HEK293 (cell line): ENCODE data around the gene CCDC92.

Experiments
- SP2 ChIP-seq: fragments of 450-650 bp; formaldehyde crosslinking; IDR thresholded peaks from 2 replicates; pipeline ENCODE4 v1.5.1; 2016; ENCODE audit warnings: missing biosample characterization, missing genetic modification characterization
- YY1 ChIP-seq: fragments of 450-650 bp; formaldehyde crosslinking; IDR thresholded peaks from 2 replicates; pipeline ENCODE4 v1.5.1; 2018; ENCODE audit warnings: missing biosample characterization, missing genetic modification characterization
- ZNF146 ChIP-seq: fragments of 450-650 bp; formaldehyde crosslinking; IDR thresholded peaks from 2 replicates; pipeline ENCODE4 v1.5.1; 2016; ENCODE audit warnings: missing biosample characterization, missing genetic modification characterization
- ZNF155 ChIP-seq: fragments of 450-650 bp; formaldehyde crosslinking; IDR thresholded peaks from 2 replicates; pipeline ENCODE4 v1.5.1; 2016; ENCODE audit warnings: missing biosample characterization, missing genetic modification characterization
- ZNF157 ChIP-seq: fragments of 450-650 bp; formaldehyde crosslinking; IDR thresholded peaks from 2 replicates; pipeline ENCODE4 v1.5.1; 2016; ENCODE audit warnings: missing biosample characterization, missing genetic modification characterization
- ZNF184 ChIP-seq: fragments of 450-650 bp; IDR thresholded peaks from 2 replicates; pipeline ENCODE4 v1.5.1; 2018; ENCODE audit warnings: missing biosample characterization, mild to moderate bottlenecking, missing genetic modification characterization
- ZNF549 ChIP-seq: fragments of 450-650 bp; IDR thresholded peaks from 2 replicates; pipeline ENCODE4 v1.5.1; 2018; ENCODE audit warnings: missing biosample characterization, missing genetic modification characterization, mild to moderate bottlenecking, inconsistent platforms, moderate library complexity
- ZNF701 ChIP-seq: fragments of 450-650 bp; formaldehyde crosslinking; IDR thresholded peaks from 2 replicates; pipeline ENCODE4 v1.5.1; 2016; ENCODE audit warnings: missing biosample characterization, missing genetic modification characterization
- ZNF707 ChIP-seq: fragments of 450-650 bp; formaldehyde crosslinking; IDR thresholded peaks from 2 replicates; pipeline ENCODE4 v1.5.1; 2016; ENCODE audit warnings: missing biosample characterization, missing genetic modification characterization
- TF ChIP-seq, protein P1 (sequence below): fragments of 450-650 bp; formaldehyde crosslinking; IDR thresholded peaks from 2 replicates; pipeline ENCODE4 v1.5.1; 2016; ENCODE audit warnings: missing biosample characterization, missing genetic modification characterization
- TF ChIP-seq, protein P2 (sequence below): fragments of 450-650 bp; formaldehyde crosslinking; IDR thresholded peaks from 2 replicates; pipeline ENCODE4 v1.5.1; 2016; ENCODE audit warnings: missing biosample characterization, missing genetic modification characterization
- TF ChIP-seq, protein P3 (sequence below): fragments of 450-650 bp; formaldehyde crosslinking; IDR thresholded peaks from 2 replicates; pipeline ENCODE4 v1.5.1; 2016; ENCODE audit warnings: missing biosample characterization, missing genetic modification characterization
- TF ChIP-seq, protein P4 (sequence below): fragments of 450-650 bp; formaldehyde crosslinking; IDR thresholded peaks from 2 replicates; pipeline ENCODE4 v1.5.1; 2017; ENCODE audit warnings: missing biosample characterization, mild to moderate bottlenecking, missing genetic modification characterization, moderate library complexity

DNA sequence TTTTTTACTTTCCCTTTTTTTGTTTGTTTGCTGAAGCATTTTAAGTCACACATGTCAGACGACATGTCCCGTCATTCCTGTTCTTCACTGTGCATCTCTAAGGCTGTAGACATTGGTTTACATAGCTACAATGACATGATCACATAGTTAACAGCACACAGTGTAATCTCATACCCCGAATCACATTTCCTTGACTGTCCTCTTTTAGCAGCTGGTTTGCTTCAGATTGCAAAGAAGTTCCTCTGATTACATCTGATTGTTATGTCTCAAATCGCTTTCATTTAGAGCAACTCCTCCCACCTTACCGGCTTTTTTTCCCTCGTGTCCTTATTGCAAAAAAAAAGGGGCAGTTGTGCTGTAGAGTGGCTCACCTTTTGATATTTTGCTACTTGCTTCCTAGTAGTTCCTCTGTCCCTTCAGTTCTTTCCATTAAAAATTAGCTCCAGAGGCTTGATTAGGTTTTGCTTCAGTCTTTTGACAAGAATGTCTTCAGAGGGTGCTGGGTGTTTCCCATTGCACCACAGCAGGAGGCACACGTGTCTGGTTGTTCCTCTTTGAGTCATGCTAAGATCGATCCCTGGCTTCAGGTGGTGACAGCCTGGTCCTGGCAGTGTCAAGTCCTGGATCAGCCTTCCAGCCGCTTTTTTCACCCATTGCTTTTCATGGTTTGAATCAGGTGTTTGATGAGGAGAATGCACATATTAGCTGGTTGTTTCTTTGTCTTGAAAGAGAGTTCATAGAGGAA, 35.4 kb upstream of the CCDC92 start:
- TF ChIP-seq ZNF157 (tag by site-specific recombination): no peak
- TF ChIP-seq ZNF184: no peak
- TF ChIP-seq, protein P1, sequence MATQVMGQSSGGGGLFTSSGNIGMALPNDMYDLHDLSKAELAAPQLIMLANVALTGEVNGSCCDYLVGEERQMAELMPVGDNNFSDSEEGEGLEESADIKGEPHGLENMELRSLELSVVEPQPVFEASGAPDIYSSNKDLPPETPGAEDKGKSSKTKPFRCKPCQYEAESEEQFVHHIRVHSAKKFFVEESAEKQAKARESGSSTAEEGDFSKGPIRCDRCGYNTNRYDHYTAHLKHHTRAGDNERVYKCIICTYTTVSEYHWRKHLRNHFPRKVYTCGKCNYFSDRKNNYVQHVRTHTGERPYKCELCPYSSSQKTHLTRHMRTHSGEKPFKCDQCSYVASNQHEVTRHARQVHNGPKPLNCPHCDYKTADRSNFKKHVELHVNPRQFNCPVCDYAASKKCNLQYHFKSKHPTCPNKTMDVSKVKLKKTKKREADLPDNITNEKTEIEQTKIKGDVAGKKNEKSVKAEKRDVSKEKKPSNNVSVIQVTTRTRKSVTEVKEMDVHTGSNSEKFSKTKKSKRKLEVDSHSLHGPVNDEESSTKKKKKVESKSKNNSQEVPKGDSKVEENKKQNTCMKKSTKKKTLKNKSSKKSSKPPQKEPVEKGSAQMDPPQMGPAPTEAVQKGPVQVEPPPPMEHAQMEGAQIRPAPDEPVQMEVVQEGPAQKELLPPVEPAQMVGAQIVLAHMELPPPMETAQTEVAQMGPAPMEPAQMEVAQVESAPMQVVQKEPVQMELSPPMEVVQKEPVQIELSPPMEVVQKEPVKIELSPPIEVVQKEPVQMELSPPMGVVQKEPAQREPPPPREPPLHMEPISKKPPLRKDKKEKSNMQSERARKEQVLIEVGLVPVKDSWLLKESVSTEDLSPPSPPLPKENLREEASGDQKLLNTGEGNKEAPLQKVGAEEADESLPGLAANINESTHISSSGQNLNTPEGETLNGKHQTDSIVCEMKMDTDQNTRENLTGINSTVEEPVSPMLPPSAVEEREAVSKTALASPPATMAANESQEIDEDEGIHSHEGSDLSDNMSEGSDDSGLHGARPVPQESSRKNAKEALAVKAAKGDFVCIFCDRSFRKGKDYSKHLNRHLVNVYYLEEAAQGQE (tag by site-specific recombination): no peak
- TF ChIP-seq ZNF146 (tag by site-specific recombination): no peak
- TF ChIP-seq, protein P2, sequence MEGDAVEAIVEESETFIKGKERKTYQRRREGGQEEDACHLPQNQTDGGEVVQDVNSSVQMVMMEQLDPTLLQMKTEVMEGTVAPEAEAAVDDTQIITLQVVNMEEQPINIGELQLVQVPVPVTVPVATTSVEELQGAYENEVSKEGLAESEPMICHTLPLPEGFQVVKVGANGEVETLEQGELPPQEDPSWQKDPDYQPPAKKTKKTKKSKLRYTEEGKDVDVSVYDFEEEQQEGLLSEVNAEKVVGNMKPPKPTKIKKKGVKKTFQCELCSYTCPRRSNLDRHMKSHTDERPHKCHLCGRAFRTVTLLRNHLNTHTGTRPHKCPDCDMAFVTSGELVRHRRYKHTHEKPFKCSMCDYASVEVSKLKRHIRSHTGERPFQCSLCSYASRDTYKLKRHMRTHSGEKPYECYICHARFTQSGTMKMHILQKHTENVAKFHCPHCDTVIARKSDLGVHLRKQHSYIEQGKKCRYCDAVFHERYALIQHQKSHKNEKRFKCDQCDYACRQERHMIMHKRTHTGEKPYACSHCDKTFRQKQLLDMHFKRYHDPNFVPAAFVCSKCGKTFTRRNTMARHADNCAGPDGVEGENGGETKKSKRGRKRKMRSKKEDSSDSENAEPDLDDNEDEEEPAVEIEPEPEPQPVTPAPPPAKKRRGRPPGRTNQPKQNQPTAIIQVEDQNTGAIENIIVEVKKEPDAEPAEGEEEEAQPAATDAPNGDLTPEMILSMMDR (tag by site-specific recombination): no peak
- TF ChIP-seq ZNF549 (tag by site-specific recombination): no peak
- TF ChIP-seq YY1 (tag by site-specific recombination): no peak
- TF ChIP-seq, protein P3, sequence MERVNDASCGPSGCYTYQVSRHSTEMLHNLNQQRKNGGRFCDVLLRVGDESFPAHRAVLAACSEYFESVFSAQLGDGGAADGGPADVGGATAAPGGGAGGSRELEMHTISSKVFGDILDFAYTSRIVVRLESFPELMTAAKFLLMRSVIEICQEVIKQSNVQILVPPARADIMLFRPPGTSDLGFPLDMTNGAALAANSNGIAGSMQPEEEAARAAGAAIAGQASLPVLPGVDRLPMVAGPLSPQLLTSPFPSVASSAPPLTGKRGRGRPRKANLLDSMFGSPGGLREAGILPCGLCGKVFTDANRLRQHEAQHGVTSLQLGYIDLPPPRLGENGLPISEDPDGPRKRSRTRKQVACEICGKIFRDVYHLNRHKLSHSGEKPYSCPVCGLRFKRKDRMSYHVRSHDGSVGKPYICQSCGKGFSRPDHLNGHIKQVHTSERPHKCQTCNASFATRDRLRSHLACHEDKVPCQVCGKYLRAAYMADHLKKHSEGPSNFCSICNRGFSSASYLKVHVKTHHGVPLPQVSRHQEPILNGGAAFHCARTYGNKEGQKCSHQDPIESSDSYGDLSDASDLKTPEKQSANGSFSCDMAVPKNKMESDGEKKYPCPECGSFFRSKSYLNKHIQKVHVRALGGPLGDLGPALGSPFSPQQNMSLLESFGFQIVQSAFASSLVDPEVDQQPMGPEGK (tag by site-specific recombination): no peak
- TF ChIP-seq, protein P4, sequence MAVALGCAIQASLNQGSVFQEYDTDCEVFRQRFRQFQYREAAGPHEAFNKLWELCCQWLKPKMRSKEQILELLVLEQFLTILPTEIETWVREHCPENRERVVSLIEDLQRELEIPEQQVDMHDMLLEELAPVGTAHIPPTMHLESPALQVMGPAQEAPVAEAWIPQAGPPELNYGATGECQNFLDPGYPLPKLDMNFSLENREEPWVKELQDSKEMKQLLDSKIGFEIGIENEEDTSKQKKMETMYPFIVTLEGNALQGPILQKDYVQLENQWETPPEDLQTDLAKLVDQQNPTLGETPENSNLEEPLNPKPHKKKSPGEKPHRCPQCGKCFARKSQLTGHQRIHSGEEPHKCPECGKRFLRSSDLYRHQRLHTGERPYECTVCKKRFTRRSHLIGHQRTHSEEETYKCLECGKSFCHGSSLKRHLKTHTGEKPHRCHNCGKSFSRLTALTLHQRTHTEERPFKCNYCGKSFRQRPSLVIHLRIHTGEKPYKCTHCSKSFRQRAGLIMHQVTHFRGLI: no peak
- no peak for TF ChIP-seq SP2
- no peak for TF ChIP-seq ZNF707
- TF ChIP-seq ZNF701 (tag by site-specific recombination): no peak
- TF ChIP-seq ZNF155 (tag by site-specific recombination): no peak
